NOMO-1 treated with DMSO at 0.1 percent for 48 hours (cell line): ENCODE data around the gene TPST2.

ENCODE experiments used
- DNase-seq: peaks from one replicate; lab custom pipeline; 2025; ENCODE audit not compliant: unreplicated experiment; lab: John Stamatoyannopoulos, UW

Gene TPST2

GRCh38 chr22:26581026-26581425 lies 8.9 kb downstream of the TPST2 start:
- DNase-seq = no peak

- DNase-seq = no peak
Observed at GRCh38 chr22:26580240-26580962, 9.5 kb downstream of the TPST2 start.

GRCh38 chr22:26579331-26579886 lies 10.5 kb downstream of the TPST2 start:
- DNase-seq = peak; percentile 78

- no peak for DNase-seq
Observed at GRCh38 chr22:26577081-26577480, 12.9 kb downstream of the TPST2 start.

GRCh38 chr22:26576026-26576680 lies 13.8 kb downstream of the TPST2 start:
- DNase-seq = no peak

GRCh38 chr22:26574001-26574723 lies 15.8 kb downstream of the TPST2 start:
- no peak for DNase-seq

GRCh38 chr22:26573026-26573662 lies 16.8 kb downstream of the TPST2 start:
- DNase-seq = peak; percentile 99

GRCh38 chr22:26570864-26571525 lies 18.9 kb downstream of the TPST2 start:
- no peak for DNase-seq

- DNase-seq = no peak
Observed at GRCh38 chr22:26570115-26570514, 19.8 kb downstream of the TPST2 start.

GRCh38 chr22:26568207-26568706 lies 21.7 kb downstream of the TPST2 start:
- DNase-seq = no peak

- DNase-seq = no peak
Observed at GRCh38 chr22:26567610-26568009, 22.3 kb downstream of the TPST2 start.

- DNase-seq = no peak
Observed at GRCh38 chr22:26566994-26567393, 22.9 kb downstream of the TPST2 start.

GRCh38 chr22:26565889-26566288 lies 24.0 kb downstream of the TPST2 start:
- DNase-seq = no peak

GRCh38 chr22:26565181-26565580 lies 24.8 kb downstream of the TPST2 start:
- DNase-seq = no peak

GRCh38 chr22:26564672-26565071 lies 25.3 kb downstream of the TPST2 start:
- DNase-seq = no peak

GRCh38 chr22:26564181-26564580 lies 25.8 kb downstream of the TPST2 start:
- DNase-seq = no peak

- DNase-seq = no peak
Observed at GRCh38 chr22:26563022-26563421, 26.9 kb downstream of the TPST2 start.

- DNase-seq = no peak
Observed at GRCh38 chr22:26561756-26562417, 28.0 kb downstream of the TPST2 start.

GRCh38 chr22:26559961-26560575 lies 29.9 kb downstream of the TPST2 start:
- peak; percentile 77 for DNase-seq
